Smooth muscle cell (in vitro differentiated cells): Measurements from ENCODE around the gene FAM89B. TPM values are rescaled to one million over a fixed set of nuclear protein-coding genes. Genes with fewer than 3 reads are reported as not detected.

Source experiments
- DNase-seq: peaks from one replicate; lab custom pipeline; 2025; ENCODE audit not compliant: unreplicated experiment; lab: John Stamatoyannopoulos, UW
- H2AFZ ChIP-seq: fragments of 200-600 bp; sonication (generic); 2 replicates; pipeline ENCODE4 v1.6.0; 2016; ENCODE audit warnings: antibody characterized with exemption, low read depth, mild to moderate bottlenecking
- H3F3A ChIP-seq: fragments of 200-600 bp; sonication (generic); 2 replicates; pipeline ENCODE4 v1.6.0; 2017; ENCODE audit warnings: antibody characterized with exemption, low read depth
- H3K27ac ChIP-seq: fragments of 200-600 bp; sonication (generic); 2 replicates; pipeline ENCODE4 v1.5.1; 2016; ENCODE audit warnings: low read depth, mild to moderate bottlenecking
- H3K27me3 ChIP-seq: fragments of 200-600 bp; sonication (generic); 2 replicates; pipeline ENCODE4 v1.6.1; 2016; ENCODE audit warnings: low read depth, mild to moderate bottlenecking
- H3K36me3 ChIP-seq: fragments of 200-600 bp; sonication (generic); 2 replicates; pipeline ENCODE4 v1.5.1; 2016; ENCODE audit warnings: low read depth
- H3K4me1 ChIP-seq: fragments of 200-600 bp; sonication (generic); 2 replicates; pipeline ENCODE4 v1.5.1; 2016; ENCODE audit warnings: low read depth
- H3K4me2 ChIP-seq: fragments of 200-600 bp; sonication (generic); 2 replicates; pipeline ENCODE4 v1.6.0; 2016; ENCODE audit warnings: mild to moderate bottlenecking
- H3K4me3 ChIP-seq: fragments of 200-600 bp; sonication (generic); 2 replicates; pipeline ENCODE4 v1.5.1; 2016; ENCODE audit warnings: mild to moderate bottlenecking
- H3K79me2 ChIP-seq: fragments of 200-600 bp; sonication (generic); 2 replicates; pipeline ENCODE4 v1.6.0; 2016; ENCODE audit warnings: low read depth, mild to moderate bottlenecking
- H3K9ac ChIP-seq: fragments of 200-600 bp; sonication (generic); 2 replicates; pipeline ENCODE4 v1.6.0; 2016; ENCODE audit warnings: low read depth
- H3K9me3 ChIP-seq: fragments of 200-600 bp; sonication (generic); replicated peaks from 2 replicates; pipeline ENCODE4 v1.5.1; 2016; ENCODE audit warnings: low read depth
- H4K20me1 ChIP-seq: fragments of 200-600 bp; sonication (generic); 2 replicates; pipeline ENCODE4 v1.6.0; 2016; ENCODE audit warnings: low read depth
- WGBS: methylation state at CpG from one replicate; pipeline ENCODE4 v1.1.7; 2016; ENCODE audit warnings: low lambda C conversion rate; 5-methylcytosine and 5-hydroxymethylcytosine counted together
- polyA plus RNA-seq: library from polyadenylated mRNA; unstranded; fragments of >200 nt; fragmentation: Nextera tagmentation; extraction: Ambion mirVana; gene quantifications from 2 replicates; pipeline ENCODE4 v1.2.1, GENCODE V29; 2016
- total RNA-seq: library from RNA; depleted of rRNA; stranded (reverse); fragments of >200 nt; gene quantifications from 2 replicates; pipeline ENCODE4 v1.2.3, GENCODE V29; 2014
- TF ChIP-seq, protein P1 (sequence below): fragments of 200-600 bp; sonication (generic); IDR thresholded peaks from 2 replicates; pipeline ENCODE4 v1.5.1; 2017; ENCODE audit warnings: borderline replicate concordance, mild to moderate bottlenecking, antibody characterized with exemption; ENCODE audit not compliant: insufficient read depth, poor library complexity, severe bottlenecking

FAM89B gene
- total and polyA plus RNA-seq, 2 experiments from 2014 or later, result 63.9 to 174 TPM

DNA sequence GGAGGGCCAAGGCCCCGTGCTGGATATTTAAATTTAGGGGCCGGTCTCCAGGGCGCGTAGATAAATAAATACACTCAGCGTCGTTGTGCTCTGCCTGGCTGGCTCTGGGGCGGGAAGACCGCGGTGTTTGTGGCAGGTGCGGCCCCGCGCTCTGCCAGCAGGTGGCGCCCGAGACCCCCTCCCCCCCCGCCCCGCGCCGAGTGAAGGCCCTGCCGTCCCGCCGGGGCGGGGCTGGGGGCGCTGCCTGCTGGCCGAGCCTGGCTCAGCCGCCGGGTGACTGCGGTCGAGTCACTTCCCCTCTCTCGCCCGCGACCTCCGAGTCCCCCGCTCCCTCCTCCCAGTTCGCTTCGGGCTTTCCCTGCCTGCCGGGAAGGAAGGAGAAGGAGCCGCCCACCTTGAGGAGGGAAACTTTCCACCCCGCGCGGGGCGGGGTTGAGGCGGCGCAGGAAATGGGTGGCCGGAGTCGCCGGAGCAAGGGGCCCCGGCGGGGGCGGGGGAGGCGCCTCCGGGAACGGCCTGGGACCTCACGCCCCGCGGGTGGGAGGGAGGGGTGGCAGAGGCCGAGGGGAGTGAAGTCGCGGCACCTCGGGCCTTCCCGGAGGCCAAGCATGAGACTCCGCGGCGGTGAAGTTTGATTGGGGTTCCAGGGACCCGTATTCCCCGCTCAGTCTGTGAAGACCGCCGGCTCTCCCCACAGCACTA, 1.9 kb downstream of the FAM89B start:
- peaks cover 27% of the 10 kb centered on the region for H3K79me2 ChIP-seq
- 1% methylated on average over 47 of the region's 67 CpGs for WGBS
- no peak overlapping the region for H2AFZ ChIP-seq
- no peaks in the 10 kb centered on the region for H3K27me3 ChIP-seq
- no peaks in the 10 kb centered on the region for H3K36me3 ChIP-seq
- peak overlapping the region; percentile 14 for H3K9ac ChIP-seq
- peak overlapping the region; percentile 94 for H3K4me2 ChIP-seq
- H3K9me3 ChIP-seq, result no peaks in the 10 kb centered on the region
- peak overlapping the region; percentile 90 for H3K4me3 ChIP-seq
- H3F3A ChIP-seq, result peaks cover 24% of the 10 kb centered on the region
- TF ChIP-seq, protein P1, sequence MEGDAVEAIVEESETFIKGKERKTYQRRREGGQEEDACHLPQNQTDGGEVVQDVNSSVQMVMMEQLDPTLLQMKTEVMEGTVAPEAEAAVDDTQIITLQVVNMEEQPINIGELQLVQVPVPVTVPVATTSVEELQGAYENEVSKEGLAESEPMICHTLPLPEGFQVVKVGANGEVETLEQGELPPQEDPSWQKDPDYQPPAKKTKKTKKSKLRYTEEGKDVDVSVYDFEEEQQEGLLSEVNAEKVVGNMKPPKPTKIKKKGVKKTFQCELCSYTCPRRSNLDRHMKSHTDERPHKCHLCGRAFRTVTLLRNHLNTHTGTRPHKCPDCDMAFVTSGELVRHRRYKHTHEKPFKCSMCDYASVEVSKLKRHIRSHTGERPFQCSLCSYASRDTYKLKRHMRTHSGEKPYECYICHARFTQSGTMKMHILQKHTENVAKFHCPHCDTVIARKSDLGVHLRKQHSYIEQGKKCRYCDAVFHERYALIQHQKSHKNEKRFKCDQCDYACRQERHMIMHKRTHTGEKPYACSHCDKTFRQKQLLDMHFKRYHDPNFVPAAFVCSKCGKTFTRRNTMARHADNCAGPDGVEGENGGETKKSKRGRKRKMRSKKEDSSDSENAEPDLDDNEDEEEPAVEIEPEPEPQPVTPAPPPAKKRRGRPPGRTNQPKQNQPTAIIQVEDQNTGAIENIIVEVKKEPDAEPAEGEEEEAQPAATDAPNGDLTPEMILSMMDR, result peak; percentile 89
- H3K4me1 ChIP-seq, result peaks cover 25% of the 10 kb centered on the region
- peaks cover 23% of the 10 kb centered on the region for H4K20me1 ChIP-seq
- peak; percentile 91 for DNase-seq
- peak overlapping the region; percentile 75 for H3K27ac ChIP-seq

DNA sequence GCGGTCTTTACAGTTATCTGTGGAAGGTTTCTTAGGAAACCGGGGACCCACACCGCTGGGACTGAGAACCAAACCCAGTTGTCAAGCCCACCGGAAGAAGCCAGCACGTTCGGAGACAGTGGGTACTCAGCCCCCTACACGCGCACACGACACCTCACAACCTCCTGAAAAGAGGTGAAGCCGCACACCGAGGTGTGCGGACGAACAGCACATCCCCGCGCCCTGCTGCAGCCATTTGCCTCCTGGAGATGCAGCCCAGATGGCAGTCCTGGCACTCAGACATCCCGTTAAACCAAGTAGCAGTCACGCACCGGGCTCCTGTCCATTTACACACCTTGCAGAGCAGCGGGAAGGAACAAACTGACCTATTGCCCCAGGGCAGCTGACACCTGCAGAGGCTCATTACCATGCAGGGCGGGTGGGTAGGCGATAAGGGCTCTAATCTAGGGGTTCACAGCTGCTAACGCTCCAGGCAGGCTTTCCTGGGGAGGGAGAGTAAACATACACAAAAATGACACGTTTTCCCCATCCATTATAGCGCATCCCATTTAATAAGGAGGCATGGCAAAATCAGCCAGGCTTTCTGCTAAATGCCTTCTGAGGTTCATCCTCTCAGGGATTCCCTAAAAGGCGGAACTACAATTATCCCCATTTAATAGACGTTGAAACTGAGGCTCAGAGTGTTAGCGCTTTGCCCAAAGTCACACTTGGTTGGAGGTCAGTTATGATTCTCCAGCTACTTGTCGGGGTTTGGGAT, 2.7 kb downstream of the FAM89B start:
- peak overlapping the region; percentile 94 for H3K4me2 ChIP-seq
- peaks cover 24% of the 10 kb centered on the region for H3F3A ChIP-seq
- peak overlapping the region; percentile 90 for H3K4me3 ChIP-seq
- H3K4me1 ChIP-seq, result peaks cover 24% of the 10 kb centered on the region
- no peak for DNase-seq
- H3K27ac ChIP-seq, result peak overlapping the region; percentile 75
- H3K36me3 ChIP-seq, result no peaks in the 10 kb centered on the region
- no peaks in the 10 kb centered on the region for H3K9me3 ChIP-seq
- H4K20me1 ChIP-seq, result peaks cover 23% of the 10 kb centered on the region
- no peak overlapping the region for H2AFZ ChIP-seq
- peak overlapping the region; percentile 14 for H3K9ac ChIP-seq
- H3K79me2 ChIP-seq, result peaks cover 26% of the 10 kb centered on the region
- TF ChIP-seq, protein P1, result no peak
- WGBS, result 7% methylated on average over 27 of the region's 28 CpGs
- H3K27me3 ChIP-seq, result no peaks in the 10 kb centered on the region

DNA sequence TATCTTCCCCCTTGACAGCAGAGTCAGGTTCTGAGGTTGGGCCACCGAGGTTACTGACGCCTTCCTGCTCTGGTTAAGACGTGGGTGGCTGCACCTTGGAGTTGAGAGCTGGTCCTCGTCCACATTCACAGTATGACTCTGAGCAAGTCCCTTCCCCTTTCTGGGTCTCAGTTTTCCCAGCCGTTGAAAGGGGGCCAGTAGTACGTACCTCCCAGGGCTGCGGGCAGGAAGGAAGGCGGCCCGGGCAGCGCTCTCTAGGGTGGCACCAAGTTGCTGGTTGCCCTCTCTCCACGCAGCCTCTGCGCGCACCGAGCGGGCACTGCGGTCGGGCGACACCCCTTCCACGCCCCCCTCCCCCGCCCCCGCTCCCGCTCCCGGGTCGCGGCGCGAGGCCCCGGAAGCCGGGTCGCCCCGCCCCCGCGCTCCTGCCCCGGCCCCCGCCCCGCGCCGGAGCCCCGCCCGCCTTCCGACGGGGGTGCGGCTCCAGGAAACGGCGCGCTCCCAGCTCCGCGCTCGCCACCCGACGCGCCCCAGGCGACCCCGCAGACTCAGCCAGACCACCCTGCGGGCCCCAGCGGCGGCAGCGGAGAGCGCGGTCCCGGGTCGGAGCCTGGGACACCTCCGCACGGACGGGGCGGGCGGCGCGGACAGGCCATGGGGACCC, 3.4 kb downstream of the FAM89B start, which contains the start of gene EHBP1L1:
Gene EHBP1L1, plus strand, starts transcription at position 486 of the 664 bp plus-strand sequence. CDS start 250 bp downstream, outside the sequence.
- Histone ChIP-seq H3K79me2 (peaks cover 22% of the 10 kb centered on the region), H4K20me1 (peaks cover 23% of the 10 kb centered on the region), H3K27ac (peak within 1 kb of the TSS; percentile 75), H3K4me1 (peaks cover 24% of the 10 kb centered on the region), H3K9me3 (no peaks in the 10 kb centered on the region), H3K27me3 (no peaks in the 10 kb centered on the region), H3K36me3 (no peaks in the 10 kb centered on the region), H2AFZ (no peak within 1 kb of the TSS), H3K4me3 (peak within 1 kb of the TSS; percentile 90), H3F3A (peaks cover 24% of the 10 kb centered on the region), H3K9ac (peak within 1 kb of the TSS; percentile 14), H3K4me2 (peak within 1 kb of the TSS; percentile 94)
- 1% methylated on average over 33 of the region's 69 CpGs for WGBS
- peak; percentile 20 for DNase-seq
- TF ChIP-seq, protein P1, result no peak
